ENCODE data around the gene HEMGN. TPM values are rescaled to one million over a fixed set of nuclear protein-coding genes. Genes with fewer than 3 reads are reported as not detected.
A peak's percentile ranks its signal among the peaks of the same experiment; 100 is the strongest.

HEMGN gene
- polyA plus RNA-seq, 3 donors, result 0.18 TPM; not detected in 2

- peaks cover 0 to 2% (median 0%) of the 10 kb centered on the region in 3 donors for H3K27me3 Mint-ChIP-seq (ENCODE audit: low read depth in 3 of 3)
- peak in 2 of 3 donors; percentile 44 to 50 for DNase-seq
- intact Hi-C loops (cut with micrococcal nuclease), result loop anchor here in 1 of 2 donors (10.0 kb wide), 2 partner anchors 186 to 224 kb away; no protein-coding TSS in a partner anchor
- Histone ChIP-seq H3K36me3 (replicated peaks in 1 of 2; ENCODE audit: control insufficient read depth in 1 of 2, insufficient read depth in 2 of 2, low read length in 2 of 2) (peaks cover 2 to 35% of the 10 kb centered on the region in 2 donors), H4K20me1 (ENCODE audit: insufficient read depth, low read length) (peaks cover 8% of the 10 kb centered on the region), H3K79me2 (ENCODE audit: insufficient read depth, low read length) (peaks cover 55% of the 10 kb centered on the region), H3K4me2 (replicated peaks; ENCODE audit: extremely low read depth, low read length, poor library complexity, severe bottlenecking) (no peak overlapping the region), H3K9ac (ENCODE audit: insufficient read depth, low read length, poor library complexity, severe bottlenecking) (no peak overlapping the region), H3K9me3 (replicated peaks in 1 of 2; ENCODE audit: control insufficient read depth in 1 of 2, insufficient read depth in 1 of 2, low read length in 2 of 2) (no peaks in the 10 kb centered on the region), H3K4me1 (ENCODE audit: control insufficient read depth in 1 of 2, insufficient read depth in 2 of 2, low read length in 2 of 2) (peaks cover 19 to 27% of the 10 kb centered on the region in 2 donors), H3K27ac (ENCODE audit: low read depth in 1 of 2, low read length in 2 of 2) (no peak overlapping the region), H2AFZ (ENCODE audit: insufficient read depth, low read depth, low read length, poor library complexity, severe bottlenecking) (no peak overlapping the region), H3K27me3 (ENCODE audit: control insufficient read depth in 2 of 2, insufficient read depth in 2 of 2, low read length in 2 of 2) (no peaks in the 10 kb centered on the region), H3K4me3 (replicated peaks in 1 of 3; ENCODE audit: low read depth in 2 of 3, low read length in 3 of 3) (no peak overlapping the region)
- peaks cover 40 to 54% of the 10 kb centered on the region in 2 donors for H3K36me3 Mint-ChIP-seq
- peak; percentile 78 for TF ChIP-seq CTCF (IDR thresholded peaks at IDR 0.05)
- H3K9me3 Mint-ChIP-seq, result no peaks in the 10 kb centered on the region
- no peak overlapping the region for H3K4me3 Mint-ChIP-seq
- WGBS (ENCODE audit: insufficient coverage), result 62% methylated on average over 4 of the region's 5 CpGs
- peak overlapping the region in 1 of 7 donors; percentile 50 for H3K27ac Mint-ChIP-seq
- H3K4me1 Mint-ChIP-seq, result peaks cover 26% of the 10 kb centered on the region
Observed at GRCh38 chr9:97900738-97901565, 37.0 kb downstream of the HEMGN start.

GRCh38 chr9:97900103-97900737 is 37.8 kb downstream of the HEMGN start:
- peaks cover 0 to 2% (median 0%) of the 10 kb centered on the region in 3 donors for H3K27me3 Mint-ChIP-seq (ENCODE audit: low read depth in 3 of 3)
- H3K4me1 Mint-ChIP-seq, result peaks cover 23% of the 10 kb centered on the region
- H3K4me3 Mint-ChIP-seq, result no peak overlapping the region

More at GRCh38 chr9:97900103-97900737, 37.8 kb downstream of the HEMGN start:
- Mint-ChIP-seq H3K36me3 (peaks cover 45 to 60% of the 10 kb centered on the region in 2 donors), H3K27ac (peak overlapping the region in 2 of 7 donors; percentile 2 to 8), H3K9me3 (no peaks in the 10 kb centered on the region)
- Histone ChIP-seq H3K4me1 (ENCODE audit: control insufficient read depth in 1 of 2, insufficient read depth in 2 of 2, low read length in 2 of 2) (peaks cover 12 to 20% of the 10 kb centered on the region in 2 donors), H3K4me3 (replicated peaks in 1 of 3; ENCODE audit: low read depth in 2 of 3, low read length in 3 of 3) (no peak overlapping the region), H3K9ac (ENCODE audit: insufficient read depth, low read length, poor library complexity, severe bottlenecking) (no peak overlapping the region), H2AFZ (ENCODE audit: insufficient read depth, low read depth, low read length, poor library complexity, severe bottlenecking) (no peak overlapping the region), H4K20me1 (ENCODE audit: insufficient read depth, low read length) (peaks cover 8% of the 10 kb centered on the region), H3K79me2 (ENCODE audit: insufficient read depth, low read length) (peaks cover 48% of the 10 kb centered on the region), H3K36me3 (replicated peaks in 1 of 2; ENCODE audit: control insufficient read depth in 1 of 2, insufficient read depth in 2 of 2, low read length in 2 of 2) (peaks cover 2 to 35% of the 10 kb centered on the region in 2 donors), H3K27ac (ENCODE audit: low read depth in 1 of 2, low read length in 2 of 2) (no peak overlapping the region), H3K9me3 (replicated peaks in 1 of 2; ENCODE audit: control insufficient read depth in 1 of 2, insufficient read depth in 1 of 2, low read length in 2 of 2) (no peaks in the 10 kb centered on the region), H3K27me3 (ENCODE audit: control insufficient read depth in 2 of 2, insufficient read depth in 2 of 2, low read length in 2 of 2) (no peaks in the 10 kb centered on the region), H3K4me2 (replicated peaks; ENCODE audit: extremely low read depth, low read length, poor library complexity, severe bottlenecking) (no peak overlapping the region)
- no peak for DNase-seq
- 95% methylated on average over 7 of the region's 9 CpGs for WGBS (ENCODE audit: insufficient coverage)
- no peak for TF ChIP-seq CTCF (IDR thresholded peaks at IDR 0.05)
- intact Hi-C loops (cut with micrococcal nuclease), result loop anchor here in 1 of 2 donors (10.0 kb wide), 2 partner anchors 185 to 225 kb away; no protein-coding TSS in a partner anchor

All from CD14-positive monocyte (primary cell).